ENCODE measurements around the gene AGAP6.
A peak's percentile ranks its signal among the peaks of the same experiment; 100 is the strongest.
"Not testable (repeated sequence)": the region's sequence is repeated elsewhere in the genome, so short reads cannot be mapped to it uniquely, and the experiment has no call there.

Gene AGAP6

GRCh38 chr10:50020451-50021024 is 32.3 kb downstream of the AGAP6 start:
- not testable (repeated sequence) for H3K4me3 ChIP-seq (ENCODE audit: control insufficient read depth, low read depth, low read length); DNase-seq (ENCODE audit: low read depth)

GRCh38 chr10:50021646-50022045 is 33.4 kb downstream of the AGAP6 start:
- H3K4me3 ChIP-seq (ENCODE audit: control insufficient read depth, low read depth, low read length), result no peak overlapping the region
- TF ChIP-seq CTCF (conservative IDR thresholded peaks at IDR 0.05; ENCODE audit: control insufficient read depth, insufficient read depth, low read depth, low read length), result no peak
- no peak for DNase-seq (ENCODE audit: low read depth)

- H3K4me3 ChIP-seq (ENCODE audit: control insufficient read depth, low read depth, low read length); DNase-seq (ENCODE audit: low read depth): not testable (repeated sequence)
Observed at GRCh38 chr10:50024716-50025383, 36.6 kb downstream of the AGAP6 start.

- H3K4me3 ChIP-seq (ENCODE audit: control insufficient read depth, low read depth, low read length), result no peak overlapping the region
- DNase-seq (ENCODE audit: low read depth), result no peak
- TF ChIP-seq CTCF (conservative IDR thresholded peaks at IDR 0.05; ENCODE audit: control insufficient read depth, insufficient read depth, low read depth, low read length), result no peak
Observed at GRCh38 chr10:50025627-50026026, 37.4 kb downstream of the AGAP6 start.

GRCh38 chr10:50027195-50027594 is 39.0 kb downstream of the AGAP6 start:
- no peak overlapping the region for H3K4me3 ChIP-seq (ENCODE audit: control insufficient read depth, low read depth, low read length)
- TF ChIP-seq CTCF (conservative IDR thresholded peaks at IDR 0.05; ENCODE audit: control insufficient read depth, insufficient read depth, low read depth, low read length), result no peak
- no peak for DNase-seq (ENCODE audit: low read depth)

GRCh38 chr10:50033481-50033880 is 45.3 kb downstream of the AGAP6 start:
- peak; percentile 77 for DNase-seq (ENCODE audit: low read depth)
- no peak overlapping the region for H3K4me3 ChIP-seq (ENCODE audit: control insufficient read depth, low read depth, low read length)
- TF ChIP-seq CTCF (conservative IDR thresholded peaks at IDR 0.05; ENCODE audit: control insufficient read depth, insufficient read depth, low read depth, low read length), result no peak

GRCh38 chr10:50035337-50035736 is 47.1 kb downstream of the AGAP6 start:
- not testable (repeated sequence) for DNase-seq (ENCODE audit: low read depth); H3K4me3 ChIP-seq (ENCODE audit: control insufficient read depth, low read depth, low read length)

GRCh38 chr10:50044941-50045664 is 56.9 kb downstream of the AGAP6 start:
- no peak for TF ChIP-seq CTCF (conservative IDR thresholded peaks at IDR 0.05; ENCODE audit: control insufficient read depth, insufficient read depth, low read depth, low read length)
- no peak overlapping the region for H3K4me3 ChIP-seq (ENCODE audit: control insufficient read depth, low read depth, low read length)
- DNase-seq (ENCODE audit: low read depth), result no peak

- not testable (repeated sequence) for DNase-seq (ENCODE audit: low read depth); H3K4me3 ChIP-seq (ENCODE audit: control insufficient read depth, low read depth, low read length)
Observed at GRCh38 chr10:50046457-50046856, 58.3 kb downstream of the AGAP6 start.

GRCh38 chr10:50047594-50047993 is 59.4 kb downstream of the AGAP6 start:
- H3K4me3 ChIP-seq (ENCODE audit: control insufficient read depth, low read depth, low read length); DNase-seq (ENCODE audit: low read depth): not testable (repeated sequence)

- peak; percentile 62 for DNase-seq (ENCODE audit: low read depth)
- H3K4me3 ChIP-seq (ENCODE audit: control insufficient read depth, low read depth, low read length), result not testable (repeated sequence)
Observed at GRCh38 chr10:50051995-50052660, 63.9 kb downstream of the AGAP6 start.

All from fibroblast of mammary gland (primary cell).